ENCODE data around the gene ZBTB4.

- TF ChIP-seq CTCF (IDR thresholded peaks at IDR 0.05): no peak
- TF ChIP-seq EP300 (IDR thresholded peaks at IDR 0.05): no peak
- TF ChIP-seq POLR2A (IDR thresholded peaks at IDR 0.05): no peak
Observed at GRCh38 chr17:7409716-7410115, 69.7 kb downstream of the ZBTB4 start.

All from tibial nerve (tissue), 4 donors.